Activated CD4-positive, alpha-beta T cell treated with anti-CD3 and anti-CD28 coated beads for 48 hours (primary cell): ENCODE data around the gene LGR5.

ENCODE experiments used
- DNase-seq: peaks from one replicate; pipeline ENCODE4 v3.0.0-alpha.2; 2020

Gene LGR5

DNA sequence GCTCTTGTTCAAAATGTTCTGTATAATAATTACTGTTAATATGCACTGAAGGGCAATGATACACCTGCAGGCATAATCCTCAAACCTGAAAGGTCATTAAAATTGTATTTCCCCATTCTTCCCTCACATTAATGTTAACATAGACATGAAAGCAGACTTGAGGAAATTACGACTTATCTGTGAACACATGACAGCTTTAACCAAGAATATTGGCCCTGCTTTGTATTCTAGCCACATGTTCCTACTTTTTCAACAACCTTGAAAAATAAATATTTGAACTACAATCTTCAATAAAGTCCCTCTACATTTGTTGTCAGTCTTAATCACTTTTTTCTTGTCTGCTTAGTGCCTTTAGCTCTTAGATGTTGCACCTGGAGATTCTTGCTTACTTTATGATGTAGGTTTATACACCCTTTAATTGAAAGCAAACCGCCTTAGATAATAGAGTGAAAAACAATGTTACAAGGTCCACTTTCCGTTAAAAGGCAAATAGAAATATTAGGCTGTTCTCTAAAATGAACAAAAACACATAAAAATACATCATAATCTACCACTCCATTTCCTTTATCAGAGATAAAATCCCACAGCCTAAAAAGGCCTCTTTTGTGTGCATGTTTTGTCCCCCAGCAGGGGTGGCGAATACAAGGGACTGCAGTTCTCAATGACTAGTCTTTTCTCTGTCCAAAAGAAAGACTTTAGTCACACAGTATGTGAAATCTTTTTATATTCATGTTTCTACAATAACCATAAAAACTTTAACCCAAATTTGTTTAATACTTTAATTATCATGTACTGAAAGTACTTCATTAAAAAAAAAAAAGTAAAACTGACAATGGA, 168.1 kb downstream of the LGR5 start:
- DNase-seq = no peak

DNA sequence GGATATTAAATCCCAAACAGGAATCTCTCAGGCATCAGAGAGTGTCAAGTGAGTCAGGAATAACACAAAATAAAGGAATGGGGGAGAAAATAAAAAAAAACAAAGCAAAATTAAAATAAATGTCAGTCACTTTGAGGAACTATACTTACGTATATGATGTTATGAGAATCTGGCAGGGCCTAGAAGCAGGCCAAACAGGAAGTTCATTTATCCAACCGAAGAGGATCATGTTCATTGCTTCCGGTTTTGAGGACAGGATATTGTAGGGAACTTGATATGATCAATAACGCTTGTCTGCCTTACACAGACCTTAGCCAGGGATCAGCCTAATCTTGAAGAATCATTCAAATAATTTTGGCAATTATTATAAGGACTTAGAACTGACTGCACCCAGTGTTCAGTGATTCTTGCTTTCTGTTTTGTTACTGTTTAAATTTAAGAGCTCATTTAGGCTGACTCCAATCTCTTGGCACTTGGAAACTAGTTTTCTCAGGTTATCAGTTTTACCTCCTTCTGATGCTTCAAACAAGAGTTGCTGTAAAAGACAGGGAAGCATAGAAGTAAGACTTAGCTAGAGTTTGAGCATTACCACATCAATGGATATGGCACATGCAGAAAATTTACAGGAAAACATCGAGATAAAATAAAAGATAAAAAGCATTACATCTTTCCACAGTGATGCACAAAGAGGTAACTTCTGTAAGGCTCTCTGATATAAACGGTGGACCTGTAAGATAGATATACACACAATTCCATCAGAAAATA, 170.6 kb downstream of the LGR5 start:
- DNase-seq = no peak

DNA sequence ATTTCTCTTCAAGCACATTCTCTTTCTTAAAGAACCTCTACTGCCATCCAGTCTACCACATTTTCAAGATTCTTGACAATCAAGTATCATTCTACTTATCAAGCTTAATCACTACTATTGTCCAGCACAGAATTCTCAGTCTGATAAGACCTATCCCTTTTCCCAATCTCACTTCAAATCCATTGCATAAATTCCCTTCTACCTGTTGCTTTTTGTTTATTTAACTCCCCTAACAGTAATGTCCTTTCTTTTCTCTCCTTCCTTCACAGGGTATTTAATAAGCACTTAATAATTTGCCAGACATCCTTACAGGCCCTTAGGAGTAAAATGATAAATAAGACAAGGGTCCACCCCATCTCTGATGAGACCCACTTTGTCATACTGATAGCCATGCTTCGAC, 182.3 kb downstream of the LGR5 start:
- no peak for DNase-seq

DNA sequence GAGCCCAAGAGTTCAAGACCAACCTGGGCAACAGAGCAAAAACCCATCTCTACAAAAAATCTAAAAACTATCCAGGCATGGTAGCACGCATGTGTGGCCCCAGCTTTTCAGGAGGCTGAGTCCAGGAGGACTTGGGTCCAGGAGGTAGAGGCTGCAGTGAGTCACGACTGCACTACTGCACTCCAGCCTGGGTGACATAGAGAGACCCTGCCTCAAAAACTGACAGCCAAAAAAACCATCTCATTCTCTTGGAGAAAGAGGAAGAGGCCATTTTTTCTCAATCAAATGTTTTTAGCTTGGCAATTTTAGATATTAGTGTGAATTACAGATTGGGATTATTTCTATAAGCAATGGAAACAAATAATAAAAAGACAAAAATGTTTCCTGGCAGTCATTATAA, 185.9 kb downstream of the LGR5 start:
- DNase-seq = no peak

DNA sequence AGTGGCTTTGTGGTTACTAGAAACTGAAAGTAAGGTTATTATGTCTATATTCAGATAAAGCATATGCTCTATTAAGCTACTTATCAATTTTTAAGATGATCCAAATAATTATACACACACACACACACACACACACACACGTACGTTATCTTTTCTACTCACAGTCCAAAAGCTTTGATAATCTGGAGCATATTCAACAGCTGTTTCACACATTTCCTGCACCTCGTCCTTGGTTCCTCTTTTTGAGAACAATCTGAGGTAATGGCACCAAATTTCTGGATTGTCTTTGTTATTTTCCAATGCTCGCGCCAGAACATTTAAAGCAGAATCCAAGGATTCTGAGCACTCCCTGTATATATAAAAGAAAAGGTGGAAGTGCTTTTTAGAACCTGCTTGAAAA, 186.5 kb downstream of the LGR5 start:
- DNase-seq = no peak

DNA sequence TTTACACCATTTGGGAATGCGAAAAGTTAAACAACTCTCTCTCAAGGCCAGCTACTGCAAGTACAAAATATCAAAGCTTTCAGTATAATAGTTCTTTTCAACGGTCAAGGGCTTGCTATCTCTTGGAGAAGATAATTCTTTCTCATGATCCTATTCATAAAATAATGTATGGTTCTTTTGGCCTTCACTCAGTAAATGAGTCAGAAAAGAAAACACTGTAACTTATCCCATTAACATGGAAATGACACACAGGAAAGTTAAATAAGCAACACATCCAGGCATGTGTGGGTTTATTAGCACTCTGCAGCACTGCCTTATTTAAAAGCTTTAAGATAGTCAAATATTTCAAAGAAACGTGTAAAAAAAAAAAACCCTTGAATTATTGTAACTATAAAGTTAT, 187.2 kb downstream of the LGR5 start:
- no peak for DNase-seq

DNA sequence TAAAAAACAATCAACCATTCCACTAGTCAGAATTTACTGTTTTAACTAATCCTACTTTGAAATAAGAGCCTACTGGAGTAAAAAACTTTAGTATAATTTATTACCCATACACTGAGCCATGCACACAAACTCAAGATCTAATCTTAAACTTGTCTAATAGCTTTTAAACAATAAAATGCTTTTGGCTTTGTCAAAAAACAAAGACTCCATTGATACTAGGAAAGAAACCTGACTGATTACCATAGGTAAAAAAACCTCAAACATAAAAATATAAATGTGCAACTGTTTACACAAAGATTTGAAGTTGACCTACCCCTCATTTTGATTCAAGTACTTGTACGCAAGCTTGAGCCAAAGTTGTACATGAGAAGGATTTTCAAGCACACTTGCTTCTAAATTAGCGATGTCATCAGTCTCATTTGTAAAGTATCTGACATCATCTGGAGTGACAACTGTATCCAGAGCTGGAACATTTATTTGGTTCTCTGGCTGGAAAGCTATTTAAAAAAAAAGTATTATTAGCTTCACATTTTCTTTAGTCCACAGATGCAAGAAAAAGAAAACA, 187.9 kb downstream of the LGR5 start:
- DNase-seq = no peak
